H1 (cell line): ENCODE data around the gene SLC6A12. TPM values are rescaled to one million over a fixed set of nuclear protein-coding genes. Genes with fewer than 3 reads are reported as not detected.

Experiments
- EP300 ChIP-seq, 2 experiments: IDR thresholded peaks; 1 replicate in 1 of 2; 2 replicates in 1 of 2; pipeline ENCODE4 v1.6.1; 2011 to 2012; ENCODE audit warnings: low read depth in 2 of 2, low read length in 2 of 2, mild to moderate bottlenecking in 2 of 2, borderline replicate concordance in 1 of 2, inconsistent platforms in 1 of 2, moderate library complexity in 1 of 2
- polyA plus RNA-seq, 7 experiments: library from polyadenylated mRNA; depleted of rRNA in 3 of 7; stranded (reverse) in 5 of 7; unstranded in 2 of 7; fragments of >200 nt in 5 of 7; fragments of 200-250 nt in 2 of 7; gene quantifications; 1 replicate in 5 of 7; 2 replicates in 1 of 7; 4 replicates in 1 of 7; pipeline versions ENCODE4 v1.2.1 to v1.2.3, GENCODE V29; 2011 to 2013; ENCODE audit warnings: missing spikeins in 2 of 7, mixed read lengths in 2 of 7
- total RNA-seq: library from RNA; stranded (reverse); fragmentation: NEBNext Ultra II Directional; extraction: Animal tissue kit (Norgen Biotek cat#: 25700); gene quantifications from 2 replicates; pipeline ENCODE4 v1.2.1, GENCODE V29; 2021

Gene SLC6A12
- total and polyA plus RNA-seq, 2 of the 8 experiments (the other 6 are each of a cell fraction or from before 2014, with no cell fraction given), result 0.70 to 1.1 TPM

DNA sequence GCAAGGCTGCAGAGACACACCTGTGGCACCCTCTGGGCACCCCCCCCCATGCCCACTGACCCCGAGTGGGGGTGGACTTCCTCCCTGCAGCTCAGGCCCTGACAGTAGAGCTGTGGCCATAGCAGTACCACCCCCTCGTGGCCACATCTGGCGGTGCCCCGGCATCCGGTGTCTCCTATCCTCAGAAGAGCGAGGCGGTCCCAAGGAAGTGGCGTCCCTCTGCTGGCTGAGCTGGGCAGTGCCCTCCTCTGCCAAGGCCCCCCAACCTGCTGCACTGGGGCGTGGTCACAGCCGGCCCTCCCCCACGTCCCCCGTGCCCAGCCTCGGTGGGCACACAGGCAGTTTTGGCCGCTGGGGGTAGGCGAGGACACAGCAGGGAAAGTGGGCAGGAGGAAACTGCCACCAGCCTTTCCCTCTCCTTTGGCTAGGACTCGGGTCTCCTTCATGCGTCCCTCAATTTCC, 6.0 kb upstream of the SLC6A12 start (continued):
- no peak for TF ChIP-seq EP300 (IDR thresholded peaks at IDR 0.05; ENCODE audit: borderline replicate concordance in 1 of 2, low read depth in 2 of 2, low read length in 2 of 2)
